ENCODE results near the gene MRPL30. TPM values are rescaled to one million over a fixed set of nuclear protein-coding genes. Genes with fewer than 3 reads are reported as not detected.
A peak's percentile ranks its signal among the peaks of the same experiment; 100 is the strongest.
"Not testable (repeated sequence)": the region's sequence is repeated elsewhere in the genome, so short reads cannot be mapped to it uniquely, and the experiment has no call there.

MRPL30 gene
- total RNA-seq, 2 experiments from 2014 or later: 30.0 to 34.2 TPM

DNA sequence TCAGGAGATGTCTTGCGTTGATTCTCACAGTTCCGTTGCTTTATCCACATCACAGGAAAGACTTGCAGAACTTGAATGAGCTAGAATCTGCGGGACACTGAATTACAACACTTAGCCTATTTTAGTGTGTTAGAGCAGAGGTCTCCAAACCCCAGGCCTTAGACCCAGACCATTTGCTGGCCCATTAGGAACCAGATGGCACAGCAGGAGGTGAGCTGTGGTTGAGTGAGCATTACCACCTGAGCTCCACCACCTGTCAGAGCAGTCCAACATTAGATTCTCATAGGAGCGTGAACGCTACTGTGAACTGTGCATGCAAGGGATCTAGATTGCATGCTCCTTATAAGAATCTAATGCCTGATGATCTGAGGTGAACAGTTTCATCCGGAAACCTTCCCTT is 3.8 kb downstream of the MRPL30 start:
- ATAC-seq (no peak), DNase-seq (no peak)
- POLR2A ChIA-PET: no interaction called here
- H3K9me3 Mint-ChIP-seq: no peaks in the 10 kb centered on the region
- peaks cover 11% of the 10 kb centered on the region for H3K36me3 Mint-ChIP-seq (ENCODE audit: low read depth)
- H3K4me3 Mint-ChIP-seq: no peak overlapping the region
- intact Hi-C loops (cut with micrococcal nuclease): no loop called here
- no peak for TF ChIP-seq CTCF (IDR thresholded peaks at IDR 0.05)
- CTCF ChIA-PET: no interaction called here
- peaks cover 32% of the 10 kb centered on the region for H3K4me1 Mint-ChIP-seq (ENCODE audit: low read depth)
- H3K27me3 Mint-ChIP-seq: no peaks in the 10 kb centered on the region
- H3K27ac Mint-ChIP-seq: no peak overlapping the region

GRCh38 chr2:99187011-99187410 is 6.0 kb downstream of the MRPL30 start:
- peaks cover 27% of the 10 kb centered on the region for H3K4me1 Mint-ChIP-seq (ENCODE audit: low read depth)
- no peak overlapping the region for H3K4me3 Mint-ChIP-seq
- ATAC-seq (no peak), DNase-seq (no peak)
- no peak overlapping the region for H3K27ac Mint-ChIP-seq
- intact Hi-C loops (cut with micrococcal nuclease): no loop called here
- POLR2A ChIA-PET: no interaction called here
- H3K27me3 Mint-ChIP-seq: no peaks in the 10 kb centered on the region
- H3K9me3 Mint-ChIP-seq: no peaks in the 10 kb centered on the region
- no peak for TF ChIP-seq CTCF (IDR thresholded peaks at IDR 0.05)
- CTCF ChIA-PET: no interaction called here
- peaks cover 23% of the 10 kb centered on the region for H3K36me3 Mint-ChIP-seq (ENCODE audit: low read depth)

GRCh38 chr2:99188357-99188756 is 7.4 kb downstream of the MRPL30 start:
- H3K4me1 Mint-ChIP-seq (ENCODE audit: low read depth): peaks cover 21% of the 10 kb centered on the region
- intact Hi-C loops (cut with micrococcal nuclease): no loop called here
- ATAC-seq: no peak
- H3K9me3 Mint-ChIP-seq: no peaks in the 10 kb centered on the region
- H3K36me3 Mint-ChIP-seq (ENCODE audit: low read depth): peaks cover 33% of the 10 kb centered on the region
- no peak overlapping the region for H3K4me3 Mint-ChIP-seq
- H3K27me3 Mint-ChIP-seq: no peaks in the 10 kb centered on the region
- DNase-seq: no peak
- peak overlapping the region; percentile 10 for H3K27ac Mint-ChIP-seq
- ChIA-PET POLR2A (interaction anchor here (0.6 kb wide), 1 partner anchor 32 kb away, joined by 3 read pairs; no protein-coding TSS in a partner anchor), CTCF (no interaction called here)
- TF ChIP-seq CTCF (IDR thresholded peaks at IDR 0.05): no peak

DNA sequence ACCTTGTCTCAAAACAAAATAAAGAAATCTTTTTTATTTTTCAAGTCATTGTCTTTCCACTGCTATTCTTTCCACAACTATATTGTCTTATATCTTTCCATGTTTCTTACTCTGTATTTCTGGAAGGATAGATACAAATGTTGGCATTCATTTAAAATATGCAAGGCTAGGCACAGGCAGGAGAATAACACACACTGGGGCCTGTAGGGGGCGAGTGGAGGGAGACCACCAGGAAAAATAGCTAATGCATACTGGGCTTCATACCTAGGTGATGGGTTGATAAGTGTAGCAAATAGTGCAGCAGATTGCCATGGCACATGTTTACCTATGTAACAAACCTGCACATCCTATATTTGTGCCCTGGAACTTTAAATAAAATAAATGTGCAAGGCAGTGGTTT is 9.6 kb downstream of the MRPL30 start:
- no peaks in the 10 kb centered on the region for H3K27me3 Mint-ChIP-seq
- TF ChIP-seq CTCF (IDR thresholded peaks at IDR 0.05): no peak
- ATAC-seq (no peak), DNase-seq (no peak)
- H3K4me3 Mint-ChIP-seq: no peak overlapping the region
- H3K36me3 Mint-ChIP-seq (ENCODE audit: low read depth): peaks cover 39% of the 10 kb centered on the region
- H3K9me3 Mint-ChIP-seq: no peaks in the 10 kb centered on the region
- intact Hi-C loops (cut with micrococcal nuclease): no loop called here
- ChIA-PET POLR2A (interaction anchor here (0.6 kb wide), 1 partner anchor 9 kb away, joined by 3 read pairs; no protein-coding TSS in a partner anchor), CTCF (no interaction called here)
- peaks cover 10% of the 10 kb centered on the region for H3K4me1 Mint-ChIP-seq (ENCODE audit: low read depth)
- H3K27ac Mint-ChIP-seq: no peak overlapping the region

GRCh38 chr2:99192364-99192763 is 11.4 kb downstream of the MRPL30 start:
- ATAC-seq; H3K27ac Mint-ChIP-seq; DNase-seq; H3K9me3 Mint-ChIP-seq; intact Hi-C loops (cut with micrococcal nuclease); H3K4me1 Mint-ChIP-seq (ENCODE audit: low read depth); POLR2A ChIA-PET; H3K27me3 Mint-ChIP-seq; H3K4me3 Mint-ChIP-seq; CTCF ChIA-PET: not testable (repeated sequence)
- peaks cover 43% of the 10 kb centered on the region for H3K36me3 Mint-ChIP-seq (ENCODE audit: low read depth)

Data from activated CD8-positive, alpha-beta T cell treated with anti-CD3 and anti-CD28 coated beads for 36 hours (primary cell).